ENCODE measurements around the gene EARS2. TPM values are rescaled to one million over a fixed set of nuclear protein-coding genes. Genes with fewer than 3 reads are reported as not detected.
"Not testable (repeated sequence)": the region's sequence is repeated elsewhere in the genome, so short reads cannot be mapped to it uniquely, and the experiment has no call there.

EARS2 gene
- total RNA-seq, 1 donor from 2014 or later, result 45.3 TPM

GRCh38 chr16:23527961-23528643 is 29.0 kb downstream of the EARS2 start:
- peak; percentile 91 for DNase-seq (ENCODE audit: low read depth)

- no peak for DNase-seq (ENCODE audit: low read depth)
Measured at GRCh38 chr16:23524886-23525285, 32.3 kb downstream of the EARS2 start.

- no peak for DNase-seq (ENCODE audit: low read depth)
Measured at GRCh38 chr16:23523876-23524385, 33.2 kb downstream of the EARS2 start.

- no peak for DNase-seq (ENCODE audit: low read depth)
Measured at GRCh38 chr16:23523321-23523720, 33.8 kb downstream of the EARS2 start.

GRCh38 chr16:23521965-23522364 is 35.2 kb downstream of the EARS2 start:
- DNase-seq (ENCODE audit: low read depth), result no peak

- DNase-seq (ENCODE audit: low read depth), result no peak
Measured at GRCh38 chr16:23521037-23521743, 36.0 kb downstream of the EARS2 start.

DNA sequence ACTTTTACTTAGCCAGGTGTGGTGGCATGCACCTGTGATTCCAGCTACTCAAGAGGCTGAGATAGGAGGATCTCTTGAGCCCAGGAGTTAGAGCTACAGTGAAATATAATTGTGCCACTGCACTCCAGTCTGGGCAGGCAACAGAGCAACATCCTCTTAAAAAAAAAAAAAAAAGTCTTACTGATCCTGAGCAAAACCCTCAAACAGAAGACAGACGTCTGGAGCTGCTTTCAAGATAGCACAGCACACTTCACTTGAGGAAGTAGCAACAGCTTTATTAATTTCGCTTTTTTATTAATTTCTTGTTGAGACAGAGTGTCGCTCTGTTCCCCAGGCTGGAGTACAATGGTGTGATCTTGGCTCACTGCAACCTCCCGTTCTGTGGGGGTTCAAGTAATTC is 36.6 kb downstream of the EARS2 start:
- no peak for DNase-seq (ENCODE audit: low read depth)

- DNase-seq (ENCODE audit: low read depth), result no peak
Measured at GRCh38 chr16:23519282-23519681, 37.9 kb downstream of the EARS2 start.

DNA sequence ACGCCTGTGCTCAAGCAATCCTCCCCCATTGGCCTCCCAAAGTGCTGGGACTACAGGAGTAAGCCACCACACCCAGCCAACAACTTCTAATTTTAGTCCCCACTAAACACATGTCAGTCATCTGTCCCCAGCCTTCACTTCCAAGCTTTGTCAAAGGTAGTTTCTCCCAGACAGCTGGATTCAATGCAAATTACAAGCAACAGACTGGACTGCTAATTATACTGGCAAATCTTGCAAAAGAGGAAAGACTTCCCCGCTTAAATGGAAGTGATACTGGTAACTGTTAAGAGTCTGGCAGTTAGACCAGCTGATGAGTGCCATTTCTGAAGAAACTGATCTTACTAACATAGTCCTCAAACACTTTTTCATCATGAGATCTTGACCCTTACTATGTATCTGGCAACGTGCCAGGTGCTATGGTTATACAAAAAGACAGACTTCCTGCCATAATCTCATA is 38.7 kb downstream of the EARS2 start:
- DNase-seq (ENCODE audit: low read depth), result no peak

DNA sequence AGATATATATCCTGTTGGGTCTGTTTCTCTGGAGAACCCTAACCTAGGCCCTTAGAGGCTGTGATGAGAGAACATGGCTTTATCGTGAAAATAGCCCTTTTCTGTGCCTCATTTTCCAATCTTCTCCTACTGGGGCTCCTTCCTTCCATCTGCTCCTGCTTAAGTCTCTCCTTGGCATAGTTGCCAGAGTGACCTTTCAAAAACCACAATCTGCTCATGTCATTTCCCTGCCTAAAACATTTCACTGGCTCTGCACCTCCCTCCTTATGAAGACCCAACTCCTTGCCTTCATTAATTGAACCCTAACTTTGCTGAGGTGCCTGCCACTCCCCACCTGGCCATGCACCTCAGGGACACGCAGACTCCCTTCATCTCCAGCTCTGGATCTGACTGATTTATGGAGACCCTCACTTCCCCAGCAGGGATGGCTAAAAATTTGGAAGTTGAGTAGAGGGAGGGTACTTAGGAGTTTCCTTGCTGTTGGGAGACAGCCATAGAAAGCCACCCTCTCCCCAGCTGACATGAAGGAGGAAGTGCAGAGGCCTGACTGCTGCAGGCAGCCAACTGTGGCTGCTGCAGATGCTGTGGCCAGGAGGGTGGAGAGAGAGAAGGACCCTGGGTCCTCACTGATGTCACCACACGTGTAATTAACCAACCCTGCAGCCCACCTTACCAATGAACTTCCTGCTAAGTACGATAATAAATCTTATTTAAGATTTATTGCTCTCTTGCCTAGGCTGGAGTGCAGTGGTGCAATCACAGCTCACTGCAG is 40.6 kb downstream of the EARS2 start:
- no peak for DNase-seq (ENCODE audit: low read depth)

DNA sequence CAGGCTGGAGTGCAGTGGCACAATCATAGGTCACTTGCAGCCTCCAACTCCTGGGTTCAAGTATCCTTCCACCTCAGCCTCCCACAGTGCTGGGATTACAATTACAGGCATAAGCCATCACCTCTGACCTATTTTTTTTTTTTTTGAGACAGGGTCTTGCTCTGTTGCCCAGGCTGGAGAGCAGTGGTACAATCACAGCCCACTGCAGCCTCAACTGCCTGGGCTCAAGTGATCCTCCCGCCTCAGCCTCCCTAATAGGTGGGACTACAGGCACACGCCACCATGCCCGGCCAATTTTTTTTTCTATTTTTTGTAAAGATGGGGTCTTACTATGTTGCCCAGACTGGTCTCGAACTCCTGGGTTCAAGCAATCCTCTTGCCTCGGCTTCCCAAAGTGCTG is 41.3 kb downstream of the EARS2 start:
- no peak for DNase-seq (ENCODE audit: low read depth)

GRCh38 chr16:23514381-23515152 is 42.6 kb downstream of the EARS2 start:
- no peak for DNase-seq (ENCODE audit: low read depth)

DNA sequence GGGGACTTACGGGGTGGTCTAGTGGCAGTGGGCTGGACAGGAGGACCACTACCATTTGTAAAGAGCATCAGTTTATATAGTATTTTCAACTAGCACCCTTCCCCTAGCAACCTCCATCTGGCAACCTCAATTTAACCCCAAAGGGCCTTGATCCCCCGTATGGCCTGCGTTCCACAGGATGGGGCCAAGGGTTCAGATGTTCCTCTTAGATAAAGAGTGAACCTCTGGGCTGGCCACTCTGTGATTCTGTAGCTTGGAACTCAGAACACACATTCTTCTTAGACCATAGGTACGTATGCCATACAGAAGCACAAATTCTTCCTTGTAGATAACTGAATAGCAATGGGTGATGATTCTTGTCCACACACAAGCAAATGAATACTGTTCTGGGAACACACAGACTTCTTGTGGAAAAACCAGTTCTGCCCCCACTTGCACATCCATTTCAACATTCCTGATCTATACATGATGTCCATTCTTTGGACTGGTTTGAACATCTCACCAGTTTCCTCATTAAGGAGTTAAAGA is 44.9 kb downstream of the EARS2 start:
- DNase-seq (ENCODE audit: low read depth), result no peak

DNA sequence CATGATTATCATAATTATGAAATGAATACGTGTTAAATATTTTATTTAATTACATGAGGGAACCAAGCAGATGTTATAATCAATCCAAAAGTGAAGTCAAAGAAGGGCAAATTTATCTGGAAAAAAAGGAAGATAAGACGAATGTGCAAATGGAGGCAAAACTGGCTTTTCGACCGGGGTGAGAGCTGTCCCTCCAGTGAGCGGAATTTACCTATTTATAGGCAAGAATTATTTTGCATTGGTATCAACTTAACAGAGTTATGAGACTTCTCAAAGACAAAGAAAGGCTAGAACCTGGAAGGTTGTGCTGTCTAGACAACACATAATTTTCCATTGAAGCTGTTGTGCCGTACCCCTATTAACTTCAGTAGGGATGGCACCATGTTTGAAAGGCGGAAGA is 45.4 kb downstream of the EARS2 start:
- DNase-seq (ENCODE audit: low read depth), result no peak

- not testable (repeated sequence) for DNase-seq (ENCODE audit: low read depth)
Measured at GRCh38 chr16:23510915-23511270, 46.3 kb downstream of the EARS2 start.

GRCh38 chr16:23510164-23510914 is 46.8 kb downstream of the EARS2 start, which contains the start of gene GGA2:
Gene GGA2 (minus strand): TSS chr16:23510494. CDS start chr16:23510411, 83 bp downstream.
- peak; percentile 52 for DNase-seq (ENCODE audit: low read depth)

DNA sequence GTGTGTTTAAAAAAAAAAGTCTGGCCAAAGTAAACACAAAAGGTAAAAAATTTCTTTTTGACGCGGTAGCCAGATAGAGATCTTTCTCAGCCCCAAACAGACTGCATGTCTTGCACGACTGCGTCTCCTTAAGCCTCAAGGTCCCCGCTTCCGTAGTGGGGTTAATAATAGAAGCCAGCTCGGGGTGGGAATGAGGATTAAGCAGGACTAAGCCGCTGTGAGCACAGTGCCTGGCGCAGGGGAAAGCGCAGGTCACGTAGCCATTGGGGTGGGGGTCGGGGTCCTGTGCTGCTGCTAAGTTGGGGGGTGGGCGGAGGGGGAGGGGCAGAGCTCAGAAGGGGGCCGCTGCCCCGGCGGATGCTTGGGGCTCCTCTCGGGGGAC is 47.4 kb downstream of the EARS2 start:
- DNase-seq (ENCODE audit: low read depth), result peak; percentile 31

DNA sequence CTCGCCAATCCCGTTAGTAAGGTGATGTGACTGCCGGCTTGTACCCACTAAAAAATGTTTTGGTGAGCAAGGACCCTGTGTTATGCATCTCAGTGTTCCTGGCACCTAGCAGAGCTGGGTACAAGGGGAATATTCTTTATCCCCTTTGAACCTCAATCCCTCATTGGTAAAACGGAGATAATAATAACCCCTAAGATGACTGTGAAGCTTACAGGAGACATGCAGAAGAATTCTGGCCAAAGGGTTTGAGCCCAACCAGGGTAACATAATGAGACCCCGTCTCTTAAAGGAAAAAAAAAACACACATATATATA is 47.8 kb downstream of the EARS2 start:
- no peak for DNase-seq (ENCODE audit: low read depth)

- DNase-seq (ENCODE audit: low read depth), result peak; percentile 9
Measured at GRCh38 chr16:23508589-23509440, 48.3 kb downstream of the EARS2 start.

DNA sequence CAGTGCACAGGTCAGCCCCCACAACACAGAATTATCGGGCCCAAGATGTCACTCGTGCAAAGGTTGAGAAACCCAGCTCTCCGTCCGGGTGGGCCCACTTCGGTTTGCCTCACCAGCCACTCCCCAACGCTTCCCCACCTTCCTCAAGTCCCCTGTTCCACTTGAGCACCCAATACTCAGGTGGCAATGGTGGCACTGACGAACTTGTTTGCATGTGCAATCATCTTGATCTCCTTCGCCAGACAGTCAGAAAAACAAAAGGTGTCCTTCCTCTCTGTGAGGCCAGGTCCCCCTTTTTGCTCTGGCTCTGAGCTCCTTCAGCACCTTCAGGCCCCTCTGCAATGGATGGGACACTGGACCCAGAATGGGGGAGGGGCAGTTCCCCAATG is 50.5 kb downstream of the EARS2 start:
- DNase-seq (ENCODE audit: low read depth), result no peak
